ENCODE results near the gene PKNOX2. TPM values are rescaled to one million over a fixed set of nuclear protein-coding genes. Genes with fewer than 3 reads are reported as not detected.

PKNOX2 gene
- total and polyA plus RNA-seq, 9 of the 15 experiments (the other 6 are each of a cell fraction or from before 2014, with no cell fraction given) = not detected

DNA sequence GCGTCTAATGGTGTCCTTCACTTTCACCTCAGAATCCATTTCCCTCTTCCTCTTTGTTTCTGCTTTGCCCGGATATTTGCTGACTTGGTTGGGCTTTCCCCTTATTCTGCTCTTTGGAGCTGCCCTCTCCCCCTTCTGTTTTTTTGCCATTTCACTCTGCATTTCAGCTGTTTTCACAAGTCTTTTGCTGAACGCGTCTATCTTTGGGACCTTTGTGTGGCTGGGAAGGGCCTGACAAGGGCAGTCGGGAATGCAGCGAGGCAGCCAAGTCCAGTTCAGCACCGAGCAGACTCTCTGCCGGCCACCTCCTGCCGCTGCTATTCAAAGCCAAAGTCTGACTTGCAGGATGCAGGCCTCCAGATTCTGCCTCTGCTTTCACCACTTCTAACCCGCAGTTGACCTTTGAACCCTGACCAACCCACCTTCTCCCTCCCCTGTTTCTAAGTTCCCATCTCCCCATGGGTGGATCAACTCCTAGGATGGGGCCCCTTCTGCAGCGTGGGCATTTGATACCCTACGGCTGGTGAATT lies 293.3 kb downstream of the PKNOX2 start (continued):
- TF ChIP-seq ETV5 (CRISPR knock-in tag; IDR thresholded peaks at IDR 0.05; ENCODE audit: low read depth) = peak; percentile 43; the same call in 1 of the 2 replicates
- TF ChIP-seq, protein P1, sequence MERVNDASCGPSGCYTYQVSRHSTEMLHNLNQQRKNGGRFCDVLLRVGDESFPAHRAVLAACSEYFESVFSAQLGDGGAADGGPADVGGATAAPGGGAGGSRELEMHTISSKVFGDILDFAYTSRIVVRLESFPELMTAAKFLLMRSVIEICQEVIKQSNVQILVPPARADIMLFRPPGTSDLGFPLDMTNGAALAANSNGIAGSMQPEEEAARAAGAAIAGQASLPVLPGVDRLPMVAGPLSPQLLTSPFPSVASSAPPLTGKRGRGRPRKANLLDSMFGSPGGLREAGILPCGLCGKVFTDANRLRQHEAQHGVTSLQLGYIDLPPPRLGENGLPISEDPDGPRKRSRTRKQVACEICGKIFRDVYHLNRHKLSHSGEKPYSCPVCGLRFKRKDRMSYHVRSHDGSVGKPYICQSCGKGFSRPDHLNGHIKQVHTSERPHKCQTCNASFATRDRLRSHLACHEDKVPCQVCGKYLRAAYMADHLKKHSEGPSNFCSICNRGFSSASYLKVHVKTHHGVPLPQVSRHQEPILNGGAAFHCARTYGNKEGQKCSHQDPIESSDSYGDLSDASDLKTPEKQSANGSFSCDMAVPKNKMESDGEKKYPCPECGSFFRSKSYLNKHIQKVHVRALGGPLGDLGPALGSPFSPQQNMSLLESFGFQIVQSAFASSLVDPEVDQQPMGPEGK (CRISPR knock-in tag; IDR thresholded peaks at IDR 0.05; ENCODE audit: borderline replicate concordance) = no peak
- no peak for TF ChIP-seq EHMT2 (IDR thresholded peaks at IDR 0.05)
- TF ChIP-seq ZNF436 (CRISPR knock-in tag; IDR thresholded peaks at IDR 0.05) = no peak
- no peak for TF ChIP-seq ETV1 (tag; conservative IDR thresholded peaks at IDR 0.05; ENCODE audit: low read depth)
- TF ChIP-seq REST (IDR thresholded peaks at IDR 0.05; ENCODE audit: borderline replicate concordance) = peak; percentile 39
- no peak for TF ChIP-seq REST (CRISPR knock-in tag; IDR thresholded peaks at IDR 0.05; ENCODE audit: low read depth)
- no peak for TF ChIP-seq SRSF3 (IDR thresholded peaks at IDR 0.05; ENCODE audit: insufficient read depth, low read length)
- TF ChIP-seq CTBP1 (IDR thresholded peaks at IDR 0.05; ENCODE audit: borderline replicate concordance) = no peak
- TF ChIP-seq SMARCA4 (IDR thresholded peaks at IDR 0.05) = peak; percentile 37; the same call in 1 of the 2 replicates
